Neutrophil (primary cell): Measurements from ENCODE around the gene PTPRE.

Experiments used
- H3K27ac ChIP-seq: fragments of 200-600 bp; sonication (generic); 2 replicates; pipeline ENCODE4 v1.5.1; 2016; ENCODE audit warnings: mild to moderate bottlenecking, moderate library complexity
- H3K27me3 ChIP-seq: fragments of 200-600 bp; sonication (generic); 2 replicates; pipeline ENCODE4 v1.6.0; 2016; ENCODE audit warnings: mild to moderate bottlenecking
- H3K36me3 ChIP-seq: fragments of 200-600 bp; sonication (generic); 2 replicates; pipeline ENCODE4 v1.5.1; 2017
- H3K4me1 ChIP-seq, 2 experiments: fragments of 200-600 bp in 1 of 2; sonication (generic) in 1 of 2; 1 replicate in 1 of 2; 2 replicates in 1 of 2; pipeline versions ENCODE4 v1.5.1 to v1.6.1; 2013 to 2016; ENCODE audit warnings: low read depth in 1 of 2, low read length in 1 of 2, mild to moderate bottlenecking in 1 of 2, moderate library complexity in 1 of 2; ENCODE audit not compliant: control insufficient read depth in 1 of 2, insufficient read depth in 1 of 2
- H3K4me3 ChIP-seq, 2 experiments: fragments of 200-600 bp in 1 of 2; sonication (generic) in 1 of 2; 1 replicate in 1 of 2; 2 replicates in 1 of 2; pipeline ENCODE4 v1.5.1; 2013 to 2016; ENCODE audit warnings: low read depth in 1 of 2, low read length in 1 of 2, mild to moderate bottlenecking in 1 of 2, moderate library complexity in 1 of 2
- H3K9me3 ChIP-seq: fragments of 200-600 bp; sonication (generic); 2 replicates; pipeline ENCODE4 v1.5.1; 2016
- CTCF ChIP-seq: fragments of 200-600 bp; sonication (generic); IDR thresholded peaks from 2 replicates; pipeline ENCODE4 v1.5.1; 2016; ENCODE audit warnings: antibody characterized with exemption

The PTPRE gene

GRCh38 chr10:128013626-128014025 is 106.7 kb downstream of the PTPRE start:
- no peak for TF ChIP-seq CTCF
- no peaks in the 10 kb centered on the region for H3K36me3 ChIP-seq
- no peaks in the 10 kb centered on the region for H3K9me3 ChIP-seq
- no peak overlapping the region for H3K27ac ChIP-seq
- H3K27me3 ChIP-seq = no peaks in the 10 kb centered on the region
- no peak overlapping the region for H3K4me3 ChIP-seq
- peaks cover 9 to 10% of the 10 kb centered on the region in 2 experiments for H3K4me1 ChIP-seq

- no peak for TF ChIP-seq CTCF
- Histone ChIP-seq H3K4me3 (no peak overlapping the region), H3K27ac (no peak overlapping the region), H3K27me3 (no peaks in the 10 kb centered on the region), H3K9me3 (no peaks in the 10 kb centered on the region), H3K36me3 (no peaks in the 10 kb centered on the region), H3K4me1 (peaks cover 9 to 10% of the 10 kb centered on the region in 2 experiments)
Measured at GRCh38 chr10:128014236-128014635, 107.3 kb downstream of the PTPRE start.

GRCh38 chr10:128016423-128017060 is 109.6 kb downstream of the PTPRE start:
- no peak for TF ChIP-seq CTCF
- Histone ChIP-seq H3K36me3 (no peaks in the 10 kb centered on the region), H3K27ac (no peak overlapping the region)

GRCh38 chr10:128017822-128018221 is 110.9 kb downstream of the PTPRE start:
- Histone ChIP-seq H3K27me3 (no peaks in the 10 kb centered on the region), H3K4me3 (no peak overlapping the region)
- TF ChIP-seq CTCF = no peak

More at GRCh38 chr10:128016423-128017060, 109.6 kb downstream of the PTPRE start:
- Histone ChIP-seq H3K27me3 (no peaks in the 10 kb centered on the region), H3K9me3 (no peaks in the 10 kb centered on the region), H3K4me3 (no peak overlapping the region), H3K4me1 (peaks cover 2 to 3% of the 10 kb centered on the region in 2 experiments)

GRCh38 chr10:128018236-128018635 is 111.3 kb downstream of the PTPRE start:
- Histone ChIP-seq H3K4me3 (no peak overlapping the region), H3K36me3 (no peaks in the 10 kb centered on the region), H3K27me3 (no peaks in the 10 kb centered on the region), H3K27ac (no peak overlapping the region), H3K9me3 (no peaks in the 10 kb centered on the region), H3K4me1 (no peaks in the 10 kb centered on the region)
- TF ChIP-seq CTCF = no peak

More at GRCh38 chr10:128017822-128018221, 110.9 kb downstream of the PTPRE start:
- Histone ChIP-seq H3K27ac (no peak overlapping the region), H3K4me1 (no peaks in the 10 kb centered on the region), H3K36me3 (no peaks in the 10 kb centered on the region), H3K9me3 (no peaks in the 10 kb centered on the region)
